ENCODE data around the gene ATP6V1F. TPM values are rescaled to one million over a fixed set of nuclear protein-coding genes. Genes with fewer than 3 reads are reported as not detected.

ATP6V1F gene
- total RNA-seq, 4 donors from 2014 or later: 72.3 to 240 (median 123) TPM

DNA sequence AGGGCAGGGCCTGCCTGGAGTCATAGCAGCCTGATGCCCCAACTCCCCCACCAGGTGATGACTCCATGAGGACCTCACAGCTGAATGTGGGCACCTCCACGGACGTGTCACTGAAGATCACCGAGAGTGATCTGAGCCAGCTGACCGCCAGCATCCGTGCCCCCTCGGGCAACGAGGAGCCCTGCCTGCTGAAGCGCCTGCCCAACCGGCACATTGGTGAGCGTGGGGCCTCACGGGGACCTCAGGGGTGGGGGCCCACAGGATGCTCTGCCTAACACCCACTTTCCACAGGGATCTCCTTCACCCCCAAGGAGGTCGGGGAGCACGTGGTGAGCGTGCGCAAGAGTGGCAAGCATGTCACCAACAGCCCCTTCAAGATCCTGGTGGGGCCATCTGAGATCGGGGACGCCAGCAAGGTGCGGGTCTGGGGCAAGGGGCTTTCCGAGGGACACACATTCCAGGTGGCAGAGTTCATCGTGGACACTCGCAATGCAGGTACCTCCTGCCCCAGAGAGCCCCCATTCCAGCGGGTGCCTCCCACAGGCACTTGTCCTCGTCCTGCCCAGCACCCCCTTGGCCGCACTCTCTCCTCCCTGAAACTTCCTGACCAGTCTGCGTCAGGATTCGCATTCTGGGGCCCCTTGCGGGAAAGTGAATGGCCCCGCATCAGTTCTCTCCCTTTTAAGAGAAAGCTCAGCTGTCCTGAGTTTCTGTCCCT lies 10.0 kb upstream of the ATP6V1F start:
- TF ChIP-seq, protein P1, sequence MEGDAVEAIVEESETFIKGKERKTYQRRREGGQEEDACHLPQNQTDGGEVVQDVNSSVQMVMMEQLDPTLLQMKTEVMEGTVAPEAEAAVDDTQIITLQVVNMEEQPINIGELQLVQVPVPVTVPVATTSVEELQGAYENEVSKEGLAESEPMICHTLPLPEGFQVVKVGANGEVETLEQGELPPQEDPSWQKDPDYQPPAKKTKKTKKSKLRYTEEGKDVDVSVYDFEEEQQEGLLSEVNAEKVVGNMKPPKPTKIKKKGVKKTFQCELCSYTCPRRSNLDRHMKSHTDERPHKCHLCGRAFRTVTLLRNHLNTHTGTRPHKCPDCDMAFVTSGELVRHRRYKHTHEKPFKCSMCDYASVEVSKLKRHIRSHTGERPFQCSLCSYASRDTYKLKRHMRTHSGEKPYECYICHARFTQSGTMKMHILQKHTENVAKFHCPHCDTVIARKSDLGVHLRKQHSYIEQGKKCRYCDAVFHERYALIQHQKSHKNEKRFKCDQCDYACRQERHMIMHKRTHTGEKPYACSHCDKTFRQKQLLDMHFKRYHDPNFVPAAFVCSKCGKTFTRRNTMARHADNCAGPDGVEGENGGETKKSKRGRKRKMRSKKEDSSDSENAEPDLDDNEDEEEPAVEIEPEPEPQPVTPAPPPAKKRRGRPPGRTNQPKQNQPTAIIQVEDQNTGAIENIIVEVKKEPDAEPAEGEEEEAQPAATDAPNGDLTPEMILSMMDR (IDR thresholded peaks at IDR 0.05; ENCODE audit: low read depth): no peak

DNA sequence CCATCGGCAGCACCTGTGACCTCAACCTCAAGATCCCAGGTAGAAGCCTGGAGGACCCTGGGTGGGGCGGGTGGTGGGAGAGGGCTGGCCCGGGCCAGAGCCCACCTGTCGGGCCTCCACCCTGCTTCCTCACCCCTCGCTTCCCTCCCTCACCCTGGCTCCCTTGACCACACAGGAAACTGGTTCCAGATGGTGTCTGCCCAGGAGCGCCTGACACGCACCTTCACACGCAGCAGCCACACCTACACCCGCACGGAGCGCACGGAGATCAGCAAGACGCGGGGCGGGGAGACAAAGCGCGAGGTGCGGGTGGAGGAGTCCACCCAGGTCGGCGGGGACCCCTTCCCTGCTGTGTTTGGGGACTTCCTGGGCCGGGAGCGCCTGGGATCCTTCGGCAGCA lies 8.9 kb upstream of the ATP6V1F start:
- TF ChIP-seq, protein P1 (IDR thresholded peaks at IDR 0.05; ENCODE audit: low read depth): no peak

DNA sequence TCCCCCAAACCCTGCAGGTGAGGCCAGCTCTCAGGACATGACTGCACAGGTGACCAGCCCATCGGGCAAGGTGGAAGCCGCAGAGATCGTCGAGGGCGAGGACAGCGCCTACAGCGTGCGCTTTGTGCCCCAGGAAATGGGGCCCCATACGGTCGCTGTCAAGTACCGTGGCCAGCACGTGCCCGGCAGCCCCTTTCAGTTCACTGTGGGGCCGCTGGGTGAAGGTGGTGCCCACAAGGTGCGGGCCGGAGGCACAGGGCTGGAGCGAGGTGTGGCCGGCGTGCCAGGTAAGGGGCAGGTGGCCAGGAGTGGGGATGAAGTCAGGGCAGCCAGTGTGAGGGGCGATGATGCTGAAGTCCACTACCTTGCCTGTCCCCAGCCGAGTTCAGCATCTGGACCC lies 8.3 kb upstream of the ATP6V1F start:
- TF ChIP-seq, protein P1 (IDR thresholded peaks at IDR 0.05; ENCODE audit: low read depth): no peak

DNA sequence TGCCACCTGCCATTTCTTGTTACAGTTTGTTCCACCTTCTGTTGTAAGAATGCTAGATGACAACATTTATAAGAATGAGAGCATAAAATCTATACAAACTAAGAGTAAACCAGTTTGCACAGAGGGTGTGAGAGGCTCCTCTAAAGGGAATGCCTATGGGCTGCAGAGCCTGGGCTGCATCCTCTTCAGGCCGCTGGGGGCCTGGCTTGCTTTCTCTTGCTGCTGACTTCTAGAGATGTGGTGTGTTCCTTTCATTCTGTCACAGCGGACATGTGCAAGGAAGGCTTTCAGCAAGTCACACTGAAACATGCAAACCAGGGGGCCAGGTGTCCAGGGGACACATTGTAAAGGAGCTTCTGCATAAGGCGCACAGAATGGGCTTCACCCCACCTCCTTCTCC lies 7.1 kb upstream of the ATP6V1F start:
- TF ChIP-seq, protein P1 (IDR thresholded peaks at IDR 0.05; ENCODE audit: low read depth): no peak

DNA sequence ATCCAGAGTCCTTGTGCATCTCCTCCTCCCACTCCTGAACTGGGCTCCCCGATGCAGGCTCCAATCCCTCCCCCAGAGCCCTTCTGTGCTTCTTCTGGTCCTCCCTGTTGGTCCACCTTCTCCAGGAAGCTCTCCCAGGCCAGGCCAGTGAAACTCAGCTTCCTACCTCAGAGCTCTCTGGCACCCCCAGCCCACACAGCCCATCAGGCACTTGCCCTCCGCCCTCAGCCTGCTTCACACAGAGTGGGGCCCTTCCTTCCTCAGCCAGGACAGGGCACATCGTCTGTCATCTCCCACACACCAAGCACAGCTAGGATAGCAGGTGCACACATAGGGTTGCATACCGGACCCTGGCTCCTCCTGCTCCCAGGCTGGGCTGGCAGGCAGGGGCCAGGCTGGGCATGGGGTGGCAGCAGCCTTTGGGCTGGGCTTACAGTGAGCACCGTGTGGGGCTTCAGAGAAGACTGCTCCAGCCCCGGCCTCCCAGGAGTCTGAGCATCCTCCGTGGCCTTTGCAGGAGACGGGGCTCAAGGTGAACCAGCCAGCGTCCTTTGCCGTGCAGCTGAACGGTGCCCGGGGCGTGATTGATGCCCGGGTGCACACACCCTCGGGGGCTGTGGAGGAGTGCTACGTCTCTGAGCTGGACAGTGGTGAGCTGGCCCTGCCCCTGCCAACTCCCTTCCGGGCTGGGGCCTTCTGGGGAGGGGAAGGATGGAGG lies 6.5 kb upstream of the ATP6V1F start:
- TF ChIP-seq, protein P1 (IDR thresholded peaks at IDR 0.05; ENCODE audit: low read depth): no peak

DNA sequence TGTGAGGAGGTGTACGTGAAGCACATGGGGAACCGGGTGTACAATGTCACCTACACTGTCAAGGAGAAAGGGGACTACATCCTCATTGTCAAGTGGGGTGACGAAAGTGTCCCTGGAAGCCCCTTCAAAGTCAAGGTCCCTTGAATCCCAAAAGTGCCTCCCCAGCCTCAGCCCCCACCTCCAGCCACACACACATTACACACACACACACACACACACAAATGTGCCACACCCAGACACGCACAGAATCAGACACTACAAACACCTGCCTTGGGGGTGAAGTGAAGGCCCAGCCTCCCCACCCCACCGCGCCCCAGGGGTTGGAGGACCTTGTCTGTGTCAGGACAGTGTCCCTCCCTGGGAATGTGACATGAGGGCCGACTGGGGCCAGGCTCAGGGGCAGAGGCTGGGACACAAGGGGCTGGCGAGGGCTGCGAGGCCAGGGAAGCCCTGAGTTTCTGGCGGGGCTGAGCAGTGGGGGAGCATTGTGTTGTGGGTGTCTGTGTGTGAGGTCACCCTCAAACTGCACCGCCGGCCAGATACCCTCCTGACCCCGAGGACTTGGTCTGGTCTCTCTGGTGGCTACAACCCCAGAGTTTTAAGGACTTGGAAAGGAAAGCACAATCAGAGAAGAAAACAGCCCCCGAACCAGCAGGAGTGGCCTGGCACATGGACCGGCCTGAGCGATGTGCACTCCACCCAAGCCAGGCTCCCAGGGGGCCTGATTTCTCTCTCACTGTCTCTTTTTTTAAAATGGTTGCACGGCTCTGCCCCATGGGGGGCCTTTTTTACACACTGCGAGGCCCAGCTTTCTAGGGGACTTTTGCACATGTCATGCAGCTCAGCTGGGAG lies 4.0 kb upstream of the ATP6V1F start:
- TF ChIP-seq, protein P1 (IDR thresholded peaks at IDR 0.05; ENCODE audit: low read depth): no peak
